ENCODE data around the gene NUF2. TPM values are rescaled to one million over a fixed set of nuclear protein-coding genes. Genes with fewer than 3 reads are reported as not detected.

NUF2 gene
- polyA plus RNA-seq, 2 of the 4 experiments (the other 2 are of a cell fraction), result 28.5 to 38.5 TPM

DNA sequence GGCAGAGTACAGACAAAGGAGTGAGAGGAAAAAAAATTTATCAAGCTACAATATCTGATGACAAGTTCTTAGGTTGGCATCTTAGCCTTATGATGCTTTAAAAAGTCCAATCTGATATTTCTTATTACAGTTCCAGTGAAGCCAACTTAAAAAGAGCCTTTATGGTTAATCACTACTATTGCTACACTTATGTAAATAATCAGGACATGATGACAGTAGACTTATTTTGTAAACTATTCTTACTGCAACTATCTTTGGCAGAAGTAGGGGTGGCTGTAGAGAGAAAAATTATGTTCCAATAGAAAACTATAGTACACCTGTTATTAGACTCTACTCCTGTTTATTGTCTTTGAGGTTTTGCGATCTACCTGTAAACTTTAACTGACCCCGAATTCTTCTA lies 25.8 kb upstream of the NUF2 start:
- peaks cover 8% of the 10 kb centered on the region; the same call in 1 of the 3 replicates for H3K4me1 ChIP-seq
- DNase-seq (ENCODE audit: low read depth in 1 of 2, low spot score in 1 of 2) (no peak), ATAC-seq (no peak), FAIRE-seq (no peak)
- no peaks in the 10 kb centered on the region for H3K9me3 ChIP-seq
- H3K27ac ChIP-seq, result no peak overlapping the region
- TF ChIP-seq RAD21 (conservative IDR thresholded peaks at IDR 0.05 in 1 of 2, IDR thresholded peaks at IDR 0.05 in 1 of 2) (no peak), EP300 (IDR thresholded peaks at IDR 0.05) (no peak), CBX8 (IDR thresholded peaks at IDR 0.05) (no peak), CEBPB (IDR thresholded peaks at IDR 0.05) (no peak), RARB (CRISPR knock-in tag; IDR thresholded peaks at IDR 0.05) (no peak), CBX2 (IDR thresholded peaks at IDR 0.05; ENCODE audit: borderline replicate concordance, low read depth) (no peak), GATA3 (IDR thresholded peaks at IDR 0.05; ENCODE audit: borderline replicate concordance) (no peak)
- TF ChIP-seq, protein P1, sequence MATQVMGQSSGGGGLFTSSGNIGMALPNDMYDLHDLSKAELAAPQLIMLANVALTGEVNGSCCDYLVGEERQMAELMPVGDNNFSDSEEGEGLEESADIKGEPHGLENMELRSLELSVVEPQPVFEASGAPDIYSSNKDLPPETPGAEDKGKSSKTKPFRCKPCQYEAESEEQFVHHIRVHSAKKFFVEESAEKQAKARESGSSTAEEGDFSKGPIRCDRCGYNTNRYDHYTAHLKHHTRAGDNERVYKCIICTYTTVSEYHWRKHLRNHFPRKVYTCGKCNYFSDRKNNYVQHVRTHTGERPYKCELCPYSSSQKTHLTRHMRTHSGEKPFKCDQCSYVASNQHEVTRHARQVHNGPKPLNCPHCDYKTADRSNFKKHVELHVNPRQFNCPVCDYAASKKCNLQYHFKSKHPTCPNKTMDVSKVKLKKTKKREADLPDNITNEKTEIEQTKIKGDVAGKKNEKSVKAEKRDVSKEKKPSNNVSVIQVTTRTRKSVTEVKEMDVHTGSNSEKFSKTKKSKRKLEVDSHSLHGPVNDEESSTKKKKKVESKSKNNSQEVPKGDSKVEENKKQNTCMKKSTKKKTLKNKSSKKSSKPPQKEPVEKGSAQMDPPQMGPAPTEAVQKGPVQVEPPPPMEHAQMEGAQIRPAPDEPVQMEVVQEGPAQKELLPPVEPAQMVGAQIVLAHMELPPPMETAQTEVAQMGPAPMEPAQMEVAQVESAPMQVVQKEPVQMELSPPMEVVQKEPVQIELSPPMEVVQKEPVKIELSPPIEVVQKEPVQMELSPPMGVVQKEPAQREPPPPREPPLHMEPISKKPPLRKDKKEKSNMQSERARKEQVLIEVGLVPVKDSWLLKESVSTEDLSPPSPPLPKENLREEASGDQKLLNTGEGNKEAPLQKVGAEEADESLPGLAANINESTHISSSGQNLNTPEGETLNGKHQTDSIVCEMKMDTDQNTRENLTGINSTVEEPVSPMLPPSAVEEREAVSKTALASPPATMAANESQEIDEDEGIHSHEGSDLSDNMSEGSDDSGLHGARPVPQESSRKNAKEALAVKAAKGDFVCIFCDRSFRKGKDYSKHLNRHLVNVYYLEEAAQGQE (IDR thresholded peaks at IDR 0.05), result no peak
- ChIA-PET CTCF (no interaction called here), POLR2A (no interaction called here)
- no peak overlapping the region for H3K4me3 ChIP-seq
- H3K4me2 ChIP-seq, result no peak overlapping the region
- 92% methylated on average over 2 of the region's 2 CpGs for WGBS (ENCODE audit: missing lambda C conversion rate)

DNA sequence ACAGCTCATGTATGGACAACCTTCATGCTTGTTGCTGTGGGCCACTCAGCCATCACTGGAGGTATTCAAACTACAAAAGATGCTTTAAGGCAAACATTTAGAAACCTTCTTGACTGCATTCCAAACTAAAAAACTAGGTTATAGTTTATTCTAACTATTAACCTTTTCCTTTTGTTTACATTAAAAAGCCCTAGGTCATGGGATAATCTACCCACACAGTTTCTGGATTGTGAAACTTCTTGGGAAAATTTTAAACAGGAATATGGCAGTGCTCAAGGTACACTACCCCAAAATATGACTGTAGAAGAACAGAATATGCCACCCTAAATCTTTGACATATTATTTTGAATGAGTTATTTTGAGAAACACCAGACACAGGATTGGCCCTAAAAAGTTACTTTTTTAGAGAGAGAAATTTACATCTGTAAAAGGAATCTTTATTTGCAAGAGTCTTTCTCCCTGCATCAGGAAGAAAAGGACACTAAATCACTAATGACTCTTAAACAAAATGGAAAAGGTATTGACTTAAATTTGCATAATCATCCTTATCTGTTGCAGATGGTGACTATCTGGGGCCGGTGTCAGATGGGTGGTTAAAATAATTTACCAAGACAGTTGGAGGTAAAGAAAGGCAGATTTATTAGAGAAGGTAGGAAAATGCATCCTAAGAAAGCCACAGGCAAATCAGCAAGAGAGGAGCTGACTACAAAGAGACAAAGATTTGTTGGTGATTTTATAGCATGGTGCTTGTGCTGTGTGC lies 25.1 kb upstream of the NUF2 start:
- DNase-seq (ENCODE audit: low read depth in 1 of 2, low spot score in 1 of 2) (no peak), FAIRE-seq (no peak), ATAC-seq (no peak)
- TF ChIP-seq FOXS1 (CRISPR knock-in tag; IDR thresholded peaks at IDR 0.05) (no peak), KDM1A (IDR thresholded peaks at IDR 0.05; ENCODE audit: low read depth) (no peak), ZNF302 (CRISPR knock-in tag; IDR thresholded peaks at IDR 0.05) (no peak), NPAS2 (CRISPR knock-in tag; IDR thresholded peaks at IDR 0.05; ENCODE audit: borderline replicate concordance) (no peak)
- H3K4me1 ChIP-seq, result peaks cover 8% of the 10 kb centered on the region; the same call in 1 of the 3 replicates
- POLR2A ChIA-PET, result no interaction called here
- no peak overlapping the region for H3K4me3 ChIP-seq
- H3K9me3 ChIP-seq, result no peaks in the 10 kb centered on the region
- 91% methylated on average over 1 of the region's 1 CpG for WGBS (ENCODE audit: missing lambda C conversion rate)
- H3K27ac ChIP-seq, result no peak overlapping the region
- no peak overlapping the region for H3K4me2 ChIP-seq
- CTCF ChIA-PET, result no interaction called here

DNA sequence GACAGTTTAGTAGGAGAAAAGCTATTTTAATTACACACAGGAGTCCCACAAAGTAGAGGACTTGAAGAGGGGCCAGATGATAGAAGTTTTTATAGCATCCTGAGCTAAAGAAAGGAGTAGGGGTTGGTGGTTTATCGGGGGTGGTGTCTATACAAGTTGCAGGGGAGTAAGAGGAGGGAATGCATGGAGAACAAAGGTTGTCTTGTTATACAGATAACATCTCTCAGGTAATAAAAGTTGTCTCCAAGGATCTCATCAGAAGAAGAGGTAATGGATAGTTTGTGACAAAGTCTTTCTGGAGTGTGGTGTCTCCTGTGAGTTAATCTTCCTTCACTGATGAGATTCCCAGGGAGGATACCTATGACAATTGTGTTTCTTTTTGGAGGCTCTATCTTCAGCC lies 23.4 kb upstream of the NUF2 start:
- TF ChIP-seq MAFK (IDR thresholded peaks at IDR 0.05; ENCODE audit: partially characterized antibody) (no peak), RCOR1 (IDR thresholded peaks at IDR 0.05; ENCODE audit: low read depth, low read length) (no peak), HOXB13 (CRISPR knock-in tag; IDR thresholded peaks at IDR 0.05; ENCODE audit: low read depth) (no peak), CHD4 (IDR thresholded peaks at IDR 0.05; ENCODE audit: borderline replicate concordance) (no peak)
- H3K27ac ChIP-seq, result no peak overlapping the region
- FAIRE-seq (no peak), DNase-seq (ENCODE audit: low read depth in 1 of 2, low spot score in 1 of 2) (no peak), ATAC-seq (no peak)
- 69% methylated on average over 1 of the region's 1 CpG for WGBS (ENCODE audit: missing lambda C conversion rate)
- ChIA-PET CTCF (no interaction called here), POLR2A (no interaction called here)
- no peak overlapping the region for H3K4me3 ChIP-seq
- no peak overlapping the region for H3K4me2 ChIP-seq
- H3K4me1 ChIP-seq, result peaks cover 8% of the 10 kb centered on the region; the same call in 1 of the 3 replicates
- H3K9me3 ChIP-seq, result no peaks in the 10 kb centered on the region

DNA sequence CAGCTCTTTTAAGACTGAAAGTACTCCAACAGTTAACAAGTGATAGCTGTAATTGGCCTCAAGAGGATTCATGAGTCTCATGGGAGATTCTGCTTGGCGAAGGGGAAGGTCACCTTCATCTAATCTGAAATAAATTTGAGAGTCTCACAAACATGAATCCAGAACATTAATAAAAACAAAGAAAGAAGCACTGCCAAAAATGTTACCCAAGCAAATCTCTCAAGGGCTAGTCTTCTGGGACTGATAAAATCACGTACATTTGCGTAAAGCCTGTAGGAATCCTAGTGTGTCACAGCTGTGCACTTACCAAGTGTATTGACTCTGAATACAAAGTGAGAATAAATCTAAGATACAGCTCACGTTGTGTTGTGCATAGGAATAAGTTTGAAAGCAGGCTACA lies 21.2 kb upstream of the NUF2 start:
- H3K9me3 ChIP-seq, result no peaks in the 10 kb centered on the region
- no peak overlapping the region for H3K27ac ChIP-seq
- no peak for DNase-seq (ENCODE audit: low read depth in 1 of 2, low spot score in 1 of 2)
- FAIRE-seq, result no peak
- CTCF ChIA-PET, result interaction anchor here (1.1 to 1.3 kb wide), 2 partner anchors 15 to 229 kb away, joined by 3 to 4 read pairs; no protein-coding TSS in a partner anchor
- H3K4me3 ChIP-seq, result no peak overlapping the region
- no peak for ATAC-seq
- POLR2A ChIA-PET, result no interaction called here
- peaks cover 8% of the 10 kb centered on the region; the same call in 1 of the 3 replicates for H3K4me1 ChIP-seq
- 80% methylated on average over 4 of the region's 4 CpGs for WGBS (ENCODE audit: missing lambda C conversion rate)
- H3K4me2 ChIP-seq, result no peak overlapping the region
- TF ChIP-seq EHMT2 (IDR thresholded peaks at IDR 0.05; ENCODE audit: low read depth) (no peak), FOSB (CRISPR knock-in tag; IDR thresholded peaks at IDR 0.05) (no peak), KDM5A (IDR thresholded peaks at IDR 0.05) (no peak), NR3C1 (IDR thresholded peaks at IDR 0.05) (no peak), CEBPB (IDR thresholded peaks at IDR 0.05) (no peak), HOXA7 (CRISPR knock-in tag; IDR thresholded peaks at IDR 0.05) (no peak), ZNF302 (CRISPR knock-in tag; IDR thresholded peaks at IDR 0.05) (no peak), MYC (IDR thresholded peaks at IDR 0.05; ENCODE audit: borderline replicate concordance, low read length) (no peak), RFX5 (IDR thresholded peaks at IDR 0.05) (no peak), GATA3 (IDR thresholded peaks at IDR 0.05; ENCODE audit: borderline replicate concordance) (no peak), NFE2L2 (conservative IDR thresholded peaks at IDR 0.05; ENCODE audit: low read length) (no peak), EHF (CRISPR knock-in tag; IDR thresholded peaks at IDR 0.05) (no peak)
- TF ChIP-seq, protein P2, sequence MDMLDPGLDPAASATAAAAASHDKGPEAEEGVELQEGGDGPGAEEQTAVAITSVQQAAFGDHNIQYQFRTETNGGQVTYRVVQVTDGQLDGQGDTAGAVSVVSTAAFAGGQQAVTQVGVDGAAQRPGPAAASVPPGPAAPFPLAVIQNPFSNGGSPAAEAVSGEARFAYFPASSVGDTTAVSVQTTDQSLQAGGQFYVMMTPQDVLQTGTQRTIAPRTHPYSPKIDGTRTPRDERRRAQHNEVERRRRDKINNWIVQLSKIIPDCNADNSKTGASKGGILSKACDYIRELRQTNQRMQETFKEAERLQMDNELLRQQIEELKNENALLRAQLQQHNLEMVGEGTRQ (IDR thresholded peaks at IDR 0.05), result no peak
- TF ChIP-seq, protein P3, sequence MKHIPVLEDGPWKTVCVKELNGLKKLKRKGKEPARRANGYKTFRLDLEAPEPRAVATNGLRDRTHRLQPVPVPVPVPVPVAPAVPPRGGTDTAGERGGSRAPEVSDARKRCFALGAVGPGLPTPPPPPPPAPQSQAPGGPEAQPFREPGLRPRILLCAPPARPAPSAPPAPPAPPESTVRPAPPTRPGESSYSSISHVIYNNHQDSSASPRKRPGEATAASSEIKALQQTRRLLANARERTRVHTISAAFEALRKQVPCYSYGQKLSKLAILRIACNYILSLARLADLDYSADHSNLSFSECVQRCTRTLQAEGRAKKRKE (CRISPR knock-in tag; IDR thresholded peaks at IDR 0.05; ENCODE audit: low read depth), result no peak
